HepG2 (cell line): ENCODE results near the gene PLOD2. TPM values are rescaled to one million over a fixed set of nuclear protein-coding genes. Genes with fewer than 3 reads are reported as not detected.

ENCODE experiments used
- ATAC-seq: fragments of 200-7000 bp; cut with Tn5 transposase; 3 replicates; pipeline ENCODE4 v1.9.1; 2020; ENCODE audit warnings: mild to moderate bottlenecking, moderate library complexity
- BruUV-seq: library from RNA; stranded (reverse); fragments of 400-500 nt; replicated peaks from 2 replicates; lab custom pipeline; 2021; lab: Mats Ljungman, UMichigan
- CTCF ChIA-PET: fragments of 300-600 bp; formaldehyde crosslinking; extraction: SDS; loops from one replicate; lab custom pipeline; 2021; ENCODE audit warnings: low total read pairs, inconsistent platforms, low intra/inter-chr PET ratio; lab: Yijun Ruan, JAX
- POLR2A ChIA-PET: fragments of 350-600 bp; sonication (Branson Sonifier 250); formaldehyde crosslinking; loops from one replicate; lab custom pipeline; 2020; ENCODE audit warnings: antibody characterized with exemption, inconsistent platforms; lab: Yijun Ruan, JAX
- DNase-seq: peaks from one replicate; pipeline ENCODE4 v3.0.0-alpha.2; 2015; ENCODE audit warnings: low spot score
- FAIRE-seq: peaks from 3 replicates; lab custom pipeline; 2011; peaks lifted over from hg19 to GRCh38; lab: Jason Lieb, UNC
- H2AFZ ChIP-seq: one replicate; pipeline ENCODE4 v1.6.1; 2011; ENCODE audit warnings: low read length, inconsistent platforms
- H3K27ac ChIP-seq: fragments of 300-600 bp; 3 replicates; pipeline ENCODE4 v1.8.0; 2011; ENCODE audit warnings: mixed run types, mild to moderate bottlenecking, mixed read lengths, low read length, inconsistent platforms; ENCODE audit not compliant: insufficient read depth; ENCODE audit errors: extremely low read length
- H3K27me3 ChIP-seq, 2 experiments: fragments of 200-600 bp in 1 of 2; 2 replicates in 1 of 2; 3 replicates in 1 of 2; pipeline versions ENCODE4 v1.6.0 to v1.8.0; 2011; ENCODE audit warnings: low read length in 2 of 2, mild to moderate bottlenecking in 2 of 2, moderate library complexity in 2 of 2, inconsistent platforms in 1 of 2; ENCODE audit not compliant: insufficient read depth in 2 of 2, control insufficient read depth in 1 of 2
- H3K36me3 ChIP-seq, 2 experiments: fragments of 200-600 bp in 1 of 2; replicated peaks in 1 of 2; 2 replicates in 1 of 2; 3 replicates in 1 of 2; pipeline versions ENCODE4 v1.5.1 to v1.8.0; 2011; ENCODE audit warnings: low read length in 2 of 2, inconsistent platforms in 1 of 2; ENCODE audit not compliant: insufficient read depth in 2 of 2, control insufficient read depth in 1 of 2
- H3K4me1 ChIP-seq: 2 replicates; pipeline ENCODE4 v1.5.1; 2012; ENCODE audit warnings: low read length, inconsistent platforms; ENCODE audit not compliant: insufficient read depth
- H3K4me2 ChIP-seq: 2 replicates; pipeline ENCODE4 v1.6.0; 2011; ENCODE audit warnings: low read depth, low read length, inconsistent platforms
- H3K4me3 ChIP-seq, 3 experiments: fragments of 200-600 bp in 1 of 3; sonication (generic), shearing (Covaris generic) in 1 of 3; replicated peaks in 1 of 3; 2 replicates each; pipeline ENCODE4 v1.5.1; 2011 to 2016; ENCODE audit warnings: low read length in 3 of 3, inconsistent platforms in 2 of 3, low read depth in 2 of 3, mild to moderate bottlenecking in 2 of 3, control low read depth in 1 of 3, mixed read lengths in 1 of 3; ENCODE audit not compliant: insufficient read depth in 1 of 3
- H3K79me2 ChIP-seq: one replicate; pipeline ENCODE4 v1.6.1; 2011; ENCODE audit warnings: low read length, inconsistent platforms; ENCODE audit not compliant: insufficient read depth
- H3K9ac ChIP-seq: 2 replicates; pipeline ENCODE4 v1.6.0; 2011; ENCODE audit warnings: mild to moderate bottlenecking, low read depth, low read length, inconsistent platforms; ENCODE audit not compliant: insufficient read depth
- H3K9me3 ChIP-seq: 2 replicates; pipeline ENCODE4 v1.5.1; 2012; ENCODE audit warnings: mild to moderate bottlenecking, low read length
- H4K20me1 ChIP-seq: 2 replicates; pipeline ENCODE4 v1.6.0; 2011; ENCODE audit warnings: inconsistent platforms, mild to moderate bottlenecking, low read length, moderate library complexity; ENCODE audit not compliant: insufficient read depth
- AKAP8 ChIP-seq: sonication (generic); formaldehyde crosslinking; IDR thresholded peaks from 2 replicates; pipeline ENCODE4 v1.5.1; 2020; ENCODE audit warnings: mild to moderate bottlenecking, missing genetic modification reagents
- ARID4A ChIP-seq: sonication (generic); formaldehyde crosslinking; IDR thresholded peaks from 2 replicates; pipeline ENCODE4 v1.5.0; 2020; ENCODE audit warnings: mild to moderate bottlenecking, missing genetic modification reagents, borderline replicate concordance
- HCFC1 ChIP-seq: fragments of 150-350 bp; IDR thresholded peaks from 2 replicates; pipeline ENCODE4 v1.6.1; 2014; ENCODE audit warnings: low read depth, low read length
- HOXA5 ChIP-seq: sonication (generic); formaldehyde crosslinking; IDR thresholded peaks from 2 replicates; pipeline ENCODE4 v1.4.0; 2020; ENCODE audit warnings: missing genetic modification reagents
- MLX ChIP-seq: IDR thresholded peaks from 2 replicates; pipeline ENCODE4 v1.6.1; 2016
- MTF1 ChIP-seq: sonication (generic); formaldehyde crosslinking; IDR thresholded peaks from 2 replicates; pipeline ENCODE4 v1.5.0; 2020; ENCODE audit warnings: missing genetic modification reagents
- MXD3 ChIP-seq: IDR thresholded peaks from 2 replicates; pipeline ENCODE4 v1.6.1; 2016; ENCODE audit warnings: mild to moderate bottlenecking, missing biosample characterization, missing genetic modification reagents
- NFE2 ChIP-seq: sonication (generic); formaldehyde crosslinking; IDR thresholded peaks from 2 replicates; pipeline ENCODE4 v1.4.0; 2020; ENCODE audit warnings: missing genetic modification reagents
- NFYB ChIP-seq: sonication (generic); formaldehyde crosslinking; IDR thresholded peaks from 2 replicates; pipeline ENCODE4 v1.4.0; 2020; ENCODE audit warnings: missing genetic modification reagents
- NKX3-1 ChIP-seq: sonication (generic); formaldehyde crosslinking; IDR thresholded peaks from 2 replicates; pipeline ENCODE4 v1.5.0; 2020; ENCODE audit warnings: missing genetic modification reagents
- SNAI1 ChIP-seq: sonication (generic); formaldehyde crosslinking; IDR thresholded peaks from 2 replicates; pipeline ENCODE4 v1.5.0; 2020; ENCODE audit warnings: mild to moderate bottlenecking, missing genetic modification reagents, borderline replicate concordance
- SP1 ChIP-seq, 2 experiments: fragments of 450-650 bp in 1 of 2; sonication (generic) in 1 of 2; formaldehyde crosslinking in 1 of 2; IDR thresholded peaks; 2 replicates each; pipeline versions ENCODE4 v1.4.0 to v1.6.1; 2016 to 2020; ENCODE audit warnings: missing genetic modification reagents in 1 of 2
- ZKSCAN8 ChIP-seq: IDR thresholded peaks from 2 replicates; pipeline ENCODE4 v1.6.1; 2016; ENCODE audit warnings: borderline replicate concordance, missing genetic modification reagents, missing compliant biosample characterization
- ZNF614 ChIP-seq: IDR thresholded peaks from 2 replicates; pipeline ENCODE4 v1.6.1; 2018; ENCODE audit warnings: missing biosample characterization, missing genetic modification reagents, inconsistent platforms, borderline replicate concordance
- WGBS: methylation state at CpG from one replicate; pipeline ENCODE4 v1.1.6; 2017; ENCODE audit warnings: low lambda C conversion rate; 5-methylcytosine and 5-hydroxymethylcytosine counted together
- in situ Hi-C: cut with HindIII; loops from 2 replicates; pipeline ENCODE4 v1.10.0; 2017; ENCODE audit warnings: low pct_unique_long_range_greater_than_20kb; ENCODE audit not compliant: extremely low pct_ligation_motif_present
- intact Hi-C: fragments of 100-400 bp; cut with micrococcal nuclease; formaldehyde crosslinking; loops from one replicate; pipeline ENCODE4 v1.10.0; 2022; ENCODE audit not compliant: unreplicated experiment
- polyA plus RNA-seq, 8 experiments: library from polyadenylated mRNA; depleted of rRNA in 3 of 8; stranded (reverse) in 7 of 8; unstranded in 1 of 8; fragments of >200 nt; fragmentation: Illumina TruSeq in 4 of 8; extraction: Trizol in 4 of 8; gene quantifications; 2 replicates each; pipeline versions ENCODE4 v1.2.1 to v1.2.3, GENCODE V29; 2011 to 2016; ENCODE audit warnings: low read depth in 4 of 8, missing spikeins in 1 of 8, mixed read lengths in 1 of 8; ENCODE audit not compliant: insufficient read depth in 1 of 8
- total RNA-seq, 5 experiments: library from RNA; depleted of rRNA; stranded (reverse); fragments of >200 nt; fragmentation: Illumina TruSeq; extraction: Trizol; gene quantifications; 2 replicates each; pipeline ENCODE4 v1.2.3, GENCODE V29; 2016; ENCODE audit warnings: low read depth in 1 of 5

The PLOD2 gene
- total and polyA plus RNA-seq, 2 of the 13 experiments (the other 11 are each of a cell fraction or from before 2014, with no cell fraction given): 107 to 161 TPM

GRCh38 chr3:146024260-146024659, 136.7 kb downstream of the PLOD2 start:
- Histone ChIP-seq H3K4me2 (no peak overlapping the region), H3K4me3 (no peak overlapping the region)
- no peak for ATAC-seq
- POLR2A ChIA-PET: no interaction called here
- TF ChIP-seq MTF1 (no peak), HOXA5 (CRISPR knock-in tag) (no peak), ZNF614 (CRISPR knock-in tag) (no peak), NFE2 (no peak), NKX3-1 (CRISPR knock-in tag) (no peak), AKAP8 (no peak), SNAI1 (CRISPR knock-in tag) (no peak), MLX (CRISPR knock-in tag) (no peak), HCFC1 (no peak), SP1 (IDR thresholded peaks at IDR 0.05) (no peak), SP1 (CRISPR knock-in tag; IDR thresholded peaks at IDR 0.05) (no peak), NFYB (no peak), ARID4A (CRISPR knock-in tag) (no peak), ZKSCAN8 (CRISPR knock-in tag) (no peak), MXD3 (CRISPR knock-in tag) (no peak)
- TF ChIP-seq, all 625 proteins: peak for 0
- H3K36me3 ChIP-seq: no peaks in the 10 kb centered on the region
- H3K27ac ChIP-seq: no peak overlapping the region
- no peak overlapping the region for H3K9ac ChIP-seq
- intact Hi-C loops (no loop called here), in situ Hi-C loops (no loop called here)
- H2AFZ ChIP-seq: no peak overlapping the region
- H3K79me2 ChIP-seq: no peaks in the 10 kb centered on the region
- no peak for FAIRE-seq
- no peaks in the 10 kb centered on the region for H3K27me3 ChIP-seq
- CTCF ChIA-PET: no interaction called here
- BruUV-seq: no TSS peak
- WGBS: 13% methylated on average over 1 of the region's 1 CpG
- H3K4me1 ChIP-seq: no peaks in the 10 kb centered on the region
- no peak for DNase-seq
- no peaks in the 10 kb centered on the region for H3K9me3 ChIP-seq
- H4K20me1 ChIP-seq: no peaks in the 10 kb centered on the region
